OCI-LY1 (cell line): ENCODE data around the gene MAN2B2.

Experiments used
- EZH2 ChIP-seq: fragments of 200-600 bp; sonication (generic), shearing (Covaris generic); IDR thresholded peaks from 2 replicates; pipeline ENCODE4 v1.8.0; 2017; ENCODE audit warnings: borderline replicate concordance, mixed run types, mild to moderate bottlenecking, antibody characterized with exemption, low read length, moderate library complexity, mixed read lengths
- TF ChIP-seq, protein P1 (sequence below): fragments of 200-600 bp; sonication (generic), shearing (Covaris generic); IDR thresholded peaks from 2 replicates; pipeline ENCODE4 v1.5.1; 2017; ENCODE audit warnings: mild to moderate bottlenecking, antibody characterized with exemption, low read length, moderate library complexity, mixed read lengths

GRCh38 chr4:6567218-6567617 is 7.8 kb upstream of the MAN2B2 start:
- TF ChIP-seq, protein P1, sequence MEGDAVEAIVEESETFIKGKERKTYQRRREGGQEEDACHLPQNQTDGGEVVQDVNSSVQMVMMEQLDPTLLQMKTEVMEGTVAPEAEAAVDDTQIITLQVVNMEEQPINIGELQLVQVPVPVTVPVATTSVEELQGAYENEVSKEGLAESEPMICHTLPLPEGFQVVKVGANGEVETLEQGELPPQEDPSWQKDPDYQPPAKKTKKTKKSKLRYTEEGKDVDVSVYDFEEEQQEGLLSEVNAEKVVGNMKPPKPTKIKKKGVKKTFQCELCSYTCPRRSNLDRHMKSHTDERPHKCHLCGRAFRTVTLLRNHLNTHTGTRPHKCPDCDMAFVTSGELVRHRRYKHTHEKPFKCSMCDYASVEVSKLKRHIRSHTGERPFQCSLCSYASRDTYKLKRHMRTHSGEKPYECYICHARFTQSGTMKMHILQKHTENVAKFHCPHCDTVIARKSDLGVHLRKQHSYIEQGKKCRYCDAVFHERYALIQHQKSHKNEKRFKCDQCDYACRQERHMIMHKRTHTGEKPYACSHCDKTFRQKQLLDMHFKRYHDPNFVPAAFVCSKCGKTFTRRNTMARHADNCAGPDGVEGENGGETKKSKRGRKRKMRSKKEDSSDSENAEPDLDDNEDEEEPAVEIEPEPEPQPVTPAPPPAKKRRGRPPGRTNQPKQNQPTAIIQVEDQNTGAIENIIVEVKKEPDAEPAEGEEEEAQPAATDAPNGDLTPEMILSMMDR: no peak
- TF ChIP-seq EZH2: no peak
